ENCODE data around the gene NR2F2. TPM values are rescaled to one million over a fixed set of nuclear protein-coding genes. Genes with fewer than 3 reads are reported as not detected.

The NR2F2 gene
- total RNA-seq, 5 donors from 2014 or later (not counting 1 experiment from before 2014, with no cell fraction given) = 0.32 to 0.53 (median 0.38) TPM; not detected in 2

DNA sequence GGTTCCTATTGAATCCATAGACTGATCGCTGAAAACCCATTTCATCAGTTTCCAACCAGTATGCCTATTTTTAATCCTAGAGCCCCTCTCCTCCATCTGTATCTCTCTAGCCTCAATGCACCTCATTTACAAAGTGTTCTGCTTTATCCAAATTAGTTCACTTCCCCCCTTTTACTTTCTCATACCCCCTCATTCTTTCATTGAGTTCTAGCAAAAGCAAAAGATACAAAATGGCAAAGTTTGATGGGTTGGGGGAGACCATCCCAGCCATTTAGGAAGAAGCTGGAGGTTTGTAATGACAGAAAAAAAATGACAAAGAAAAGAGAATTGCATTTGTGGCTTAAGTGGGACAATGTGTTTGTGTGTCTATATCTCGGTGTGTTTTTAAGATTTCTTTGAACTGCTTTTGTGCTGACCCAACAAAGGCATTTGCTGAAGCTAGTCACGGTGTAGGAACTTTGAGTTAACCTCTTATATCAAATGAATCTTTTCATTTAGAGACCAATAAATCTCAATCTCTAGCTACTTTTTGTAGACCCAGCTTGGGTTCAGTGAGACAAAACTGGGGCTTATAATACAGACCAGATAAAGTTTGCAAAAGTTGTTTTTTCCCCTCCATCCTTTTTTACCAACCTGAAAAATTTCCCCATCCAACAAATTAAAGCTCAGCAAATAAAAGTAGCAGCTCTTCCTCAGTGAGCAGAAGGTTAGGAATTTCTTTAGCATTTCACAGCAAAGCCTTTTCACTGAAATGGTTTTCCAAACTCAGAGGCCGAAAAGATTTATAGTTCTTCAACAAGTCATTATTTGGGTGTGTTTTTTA is 18.7 kb downstream of the NR2F2 start:
- H3K27me3 ChIP-seq (replicated peaks in 1 of 2; ENCODE audit: control insufficient read depth in 2 of 2, extremely low read depth in 1 of 2, insufficient read depth in 2 of 2, low read length in 1 of 2) = peaks cover 33 to 74% of the 10 kb centered on the region in 2 experiments
- H3K36me3 Mint-ChIP-seq = no peaks in the 10 kb centered on the region
- ATAC-seq (replicated peaks in 1 of 4) = no peak

GRCh38 chr15:96349857-96350720 is 19.6 kb downstream of the NR2F2 start:
- Histone ChIP-seq H3K27ac (ENCODE audit: low read length) (no peak overlapping the region), H3K27me3 (replicated peaks in 1 of 2; ENCODE audit: control insufficient read depth in 2 of 2, extremely low read depth in 1 of 2, insufficient read depth in 2 of 2, low read length in 1 of 2) (peaks cover 27 to 70% of the 10 kb centered on the region in 2 experiments), H3K36me3 (ENCODE audit: control insufficient read depth in 2 of 2, extremely low read depth in 1 of 2, insufficient read depth in 1 of 2, low read length in 1 of 2) (no peaks in the 10 kb centered on the region), H3K4me3 (ENCODE audit: control insufficient read depth in 1 of 2, extremely low read depth in 1 of 2, low read length in 1 of 2) (no peak overlapping the region), H3K9me3 (no peaks in the 10 kb centered on the region), H3K4me1 (ENCODE audit: control insufficient read depth in 1 of 2, extremely low read depth in 1 of 2, insufficient read depth in 2 of 2, low read length in 2 of 2) (peaks cover 0 to 6% of the 10 kb centered on the region in 2 experiments)
- CTCF ChIA-PET = interaction anchor here in 1 of 2 donors (0.6 kb wide), 1 partner anchor 889 kb away, joined by 3 read pairs; no protein-coding TSS in a partner anchor
- H3K9me3 Mint-ChIP-seq = peaks cover 0 to 2% (median 0%) of the 10 kb centered on the region in 3 donors
- DNase-seq = no peak
- no peaks in the 10 kb centered on the region for H3K36me3 Mint-ChIP-seq
- no CpG with 5 or more reads among the region's 7 CpGs for WGBS (ENCODE audit: insufficient coverage)
- H3K4me1 Mint-ChIP-seq = peaks cover 0 to 9% (median 4%) of the 10 kb centered on the region in 3 donors
- POLR2A ChIA-PET = interaction anchor here in 1 of 2 donors (0.7 kb wide), 1 partner anchor 64 kb away, joined by 8 read pairs; no protein-coding TSS in a partner anchor
- no peak for ATAC-seq (replicated peaks in 1 of 4)
- H3K27me3 Mint-ChIP-seq = peaks cover 75 to 85% of the 10 kb centered on the region in 2 donors
- no peak overlapping the region for H3K27ac Mint-ChIP-seq
- no peak overlapping the region for H3K4me3 Mint-ChIP-seq

More for the DNA sequence above, 18.7 kb downstream of the NR2F2 start:
- no peak for DNase-seq
- Mint-ChIP-seq H3K9me3 (peaks cover 0 to 2% (median 0%) of the 10 kb centered on the region in 3 donors), H3K4me1 (peaks cover 0 to 9% (median 4%) of the 10 kb centered on the region in 3 donors), H3K4me3 (no peak overlapping the region), H3K27ac (peak overlapping the region in 1 of 2 donors; percentile 65), H3K27me3 (peaks cover 83 to 93% of the 10 kb centered on the region in 2 donors)
- Histone ChIP-seq H3K27ac (ENCODE audit: low read length) (no peak overlapping the region), H3K4me1 (ENCODE audit: control insufficient read depth in 1 of 2, extremely low read depth in 1 of 2, insufficient read depth in 2 of 2, low read length in 2 of 2) (peaks cover 0 to 3% of the 10 kb centered on the region in 2 experiments), H3K4me3 (ENCODE audit: control insufficient read depth in 1 of 2, extremely low read depth in 1 of 2, low read length in 1 of 2) (no peak overlapping the region), H3K36me3 (ENCODE audit: control insufficient read depth in 2 of 2, extremely low read depth in 1 of 2, insufficient read depth in 1 of 2, low read length in 1 of 2) (no peaks in the 10 kb centered on the region), H3K9me3 (no peaks in the 10 kb centered on the region)
- CTCF ChIA-PET = no interaction called here
- WGBS (ENCODE audit: insufficient coverage) = 7% methylated on average over 1 of the region's 4 CpGs
- POLR2A ChIA-PET = interaction anchor here in 1 of 2 donors (0.7 kb wide), 1 partner anchor 63 kb away, joined by 8 read pairs; no protein-coding TSS in a partner anchor

DNA sequence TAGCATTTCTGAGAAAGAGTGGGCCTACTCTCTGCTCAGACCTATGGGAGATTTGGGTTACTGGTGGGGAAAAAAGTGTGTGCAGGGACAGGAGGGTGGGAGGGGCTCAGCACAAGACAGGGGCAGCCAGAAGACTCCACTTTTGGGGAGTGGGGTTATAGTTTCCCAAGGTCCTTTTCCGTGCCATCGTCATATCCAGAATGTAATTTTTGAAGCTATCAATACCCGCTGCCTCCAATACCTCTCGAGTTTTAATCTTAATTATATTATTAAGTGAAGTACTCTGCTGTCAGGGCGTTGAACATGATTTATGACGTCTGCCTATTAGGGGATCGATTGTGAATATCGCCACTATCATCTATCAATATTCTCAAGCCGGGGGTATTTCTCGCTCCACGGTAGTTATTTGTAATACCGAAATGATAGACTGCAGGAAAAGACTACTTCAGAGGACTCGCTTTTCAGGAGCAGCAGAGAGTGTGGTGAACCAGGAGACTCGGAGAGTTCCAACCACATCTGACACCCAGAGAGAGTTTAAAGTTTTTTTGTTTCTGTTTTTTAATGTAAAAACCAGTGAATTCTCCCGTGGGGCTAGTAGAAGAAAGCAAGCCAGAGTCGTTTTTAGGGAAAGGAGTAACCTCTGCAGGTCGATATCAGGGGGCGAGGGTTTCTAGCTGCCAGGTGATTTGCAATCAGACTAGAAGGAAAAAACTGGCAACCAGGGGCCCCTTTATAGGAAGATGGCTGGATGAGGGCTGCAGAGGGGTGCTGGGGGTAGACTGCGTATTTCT is 20.6 kb downstream of the NR2F2 start:
- H3K9me3 ChIP-seq = no peaks in the 10 kb centered on the region
- Mint-ChIP-seq H3K4me3 (no peak overlapping the region), H3K4me1 (peaks cover 1 to 8% (median 3%) of the 10 kb centered on the region in 3 donors), H3K9me3 (peaks cover 0 to 2% (median 0%) of the 10 kb centered on the region in 3 donors), H3K36me3 (no peaks in the 10 kb centered on the region), H3K27ac (no peak overlapping the region), H3K27me3 (peaks cover 66 to 74% of the 10 kb centered on the region in 2 donors)
- ATAC-seq (replicated peaks in 1 of 4) (no peak), DNase-seq (no peak)
- ChIA-PET POLR2A (interaction anchor here in 1 of 2 donors (0.6 kb wide), 1 partner anchor 33 kb away, joined by 3 read pairs; no protein-coding TSS in a partner anchor), CTCF (no interaction called here)
- H3K27me3 ChIP-seq (replicated peaks in 1 of 2; ENCODE audit: control insufficient read depth in 2 of 2, extremely low read depth in 1 of 2, insufficient read depth in 2 of 2, low read length in 1 of 2) = peaks cover 27 to 68% of the 10 kb centered on the region in 2 experiments
- peaks cover 0 to 4% of the 10 kb centered on the region in 2 experiments for H3K4me1 ChIP-seq (ENCODE audit: control insufficient read depth in 1 of 2, extremely low read depth in 1 of 2, insufficient read depth in 2 of 2, low read length in 2 of 2)
- WGBS (ENCODE audit: insufficient coverage) = 5% methylated on average over 5 of the region's 19 CpGs
- no peak overlapping the region for H3K4me3 ChIP-seq (ENCODE audit: control insufficient read depth in 1 of 2, extremely low read depth in 1 of 2, low read length in 1 of 2)
- H3K27ac ChIP-seq (ENCODE audit: low read length) = no peak overlapping the region
- no peaks in the 10 kb centered on the region for H3K36me3 ChIP-seq (ENCODE audit: control insufficient read depth in 2 of 2, extremely low read depth in 1 of 2, insufficient read depth in 1 of 2, low read length in 1 of 2)

DNA sequence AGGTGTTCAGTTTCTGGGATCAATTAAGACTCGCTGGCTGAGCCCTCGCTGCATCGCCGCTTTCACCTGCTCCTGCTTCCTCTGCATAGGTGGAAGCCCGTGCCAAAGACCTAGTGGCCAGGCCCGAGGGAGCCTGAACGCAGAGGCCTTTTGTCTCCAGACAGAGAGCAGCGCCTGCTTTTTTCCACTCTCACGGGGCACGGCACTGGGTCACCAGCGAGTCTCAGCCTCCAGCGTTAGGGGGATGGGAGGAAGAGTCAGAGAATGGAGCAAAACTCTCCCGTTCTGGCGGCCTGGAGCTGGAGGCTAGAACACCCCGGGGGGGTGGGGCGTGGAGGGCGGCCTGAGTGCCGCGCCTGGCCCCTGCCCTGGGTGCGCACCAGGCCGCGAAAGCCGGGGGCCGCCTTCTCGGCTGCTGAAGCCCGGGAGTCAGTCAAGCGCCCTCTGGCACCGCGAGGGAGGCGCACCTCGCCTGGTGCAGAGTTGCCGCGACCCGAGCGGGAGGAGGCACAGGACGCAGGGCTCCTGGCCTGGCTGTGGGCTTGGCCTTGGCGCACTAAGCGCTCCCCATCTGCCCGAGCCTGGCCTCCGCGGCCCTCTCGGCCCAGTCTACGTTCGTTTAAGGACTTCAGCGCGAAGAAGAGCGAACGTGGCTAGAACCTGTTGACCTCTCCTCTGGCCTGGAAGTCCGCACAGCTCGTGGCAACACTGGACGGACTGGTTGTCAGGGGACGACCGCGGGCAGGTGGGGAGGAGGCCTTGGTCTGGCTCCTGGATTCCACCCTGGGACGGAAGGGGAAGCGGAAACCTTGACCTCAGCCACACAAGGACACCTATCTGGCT is 21.5 kb downstream of the NR2F2 start:
- Histone ChIP-seq H3K4me3 (ENCODE audit: control insufficient read depth in 1 of 2, extremely low read depth in 1 of 2, low read length in 1 of 2) (no peak overlapping the region), H3K9me3 (no peaks in the 10 kb centered on the region), H3K27me3 (replicated peaks in 1 of 2; ENCODE audit: control insufficient read depth in 2 of 2, extremely low read depth in 1 of 2, insufficient read depth in 2 of 2, low read length in 1 of 2) (peaks cover 28 to 74% of the 10 kb centered on the region in 2 experiments), H3K4me1 (ENCODE audit: control insufficient read depth in 1 of 2, extremely low read depth in 1 of 2, insufficient read depth in 2 of 2, low read length in 2 of 2) (peaks cover 3 to 12% of the 10 kb centered on the region in 2 experiments), H3K27ac (ENCODE audit: low read length) (no peak overlapping the region), H3K36me3 (ENCODE audit: control insufficient read depth in 2 of 2, extremely low read depth in 1 of 2, insufficient read depth in 1 of 2, low read length in 1 of 2) (no peaks in the 10 kb centered on the region)
- ATAC-seq (replicated peaks in 1 of 4) (no peak), DNase-seq (no peak)
- ChIA-PET POLR2A (no interaction called here), CTCF (no interaction called here)
- Mint-ChIP-seq H3K36me3 (no peaks in the 10 kb centered on the region), H3K9me3 (peaks cover 0 to 2% (median 0%) of the 10 kb centered on the region in 3 donors), H3K27ac (no peak overlapping the region), H3K27me3 (peaks cover 58 to 66% of the 10 kb centered on the region in 2 donors), H3K4me3 (no peak overlapping the region), H3K4me1 (peaks cover 10 to 15% (median 11%) of the 10 kb centered on the region in 3 donors)
- 10% methylated on average over 55 of the region's 56 CpGs for WGBS (ENCODE audit: insufficient coverage)

DNA sequence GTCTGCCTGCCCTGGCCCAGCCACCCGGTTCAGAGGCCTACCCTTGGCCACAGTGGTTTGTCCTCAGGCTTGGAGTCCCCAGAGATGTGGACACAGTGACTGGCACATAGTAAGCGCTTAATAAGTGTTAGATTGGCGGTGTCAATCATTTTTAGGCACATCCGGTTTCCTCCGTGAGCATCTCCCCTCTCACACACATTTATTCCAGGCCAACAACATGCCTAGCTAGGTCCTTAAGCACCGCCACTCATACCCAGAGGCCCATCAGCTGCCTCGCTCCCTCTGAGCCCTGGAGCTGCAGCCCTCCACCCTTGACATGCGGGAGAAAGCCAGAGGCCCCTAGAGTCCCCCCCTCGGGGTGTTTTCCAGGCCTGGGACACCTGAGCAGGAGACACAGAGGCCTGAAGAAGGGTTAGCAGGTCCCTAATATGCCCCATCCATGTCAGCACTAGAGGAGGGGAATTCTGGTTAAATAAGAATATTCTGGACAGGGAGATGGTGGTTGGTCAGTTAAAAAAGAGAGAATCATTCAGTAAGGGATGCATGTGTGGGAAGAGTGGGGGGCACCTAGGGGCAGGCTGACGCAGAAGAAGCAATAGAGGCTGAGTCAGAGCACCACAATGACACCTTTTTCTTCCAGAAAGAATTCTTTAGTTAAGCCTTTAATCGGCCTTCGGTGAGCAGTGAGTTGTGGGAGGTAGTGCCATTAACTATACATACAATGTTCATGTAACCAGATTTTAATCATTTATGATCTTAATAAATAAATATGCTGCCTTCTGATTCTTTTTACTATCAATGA is 22.3 kb downstream of the NR2F2 start:
- no peak overlapping the region for H3K4me3 ChIP-seq (ENCODE audit: control insufficient read depth in 1 of 2, extremely low read depth in 1 of 2, low read length in 1 of 2)
- no peak overlapping the region for H3K27ac ChIP-seq (ENCODE audit: low read length)
- peaks cover 0 to 2% (median 0%) of the 10 kb centered on the region in 3 donors for H3K9me3 Mint-ChIP-seq
- peaks cover 17 to 19% (median 17%) of the 10 kb centered on the region in 3 donors for H3K4me1 Mint-ChIP-seq
- no peaks in the 10 kb centered on the region for H3K9me3 ChIP-seq
- no peaks in the 10 kb centered on the region for H3K36me3 ChIP-seq (ENCODE audit: control insufficient read depth in 2 of 2, extremely low read depth in 1 of 2, insufficient read depth in 1 of 2, low read length in 1 of 2)
- no peak for ATAC-seq (replicated peaks in 1 of 4)
- ChIA-PET CTCF (interaction anchor here in 1 of 2 donors (0.6 kb wide), 1 partner anchor 24 kb away, joined by 5 read pairs; no protein-coding TSS in a partner anchor), POLR2A (no interaction called here)
- H3K4me1 ChIP-seq (ENCODE audit: control insufficient read depth in 1 of 2, extremely low read depth in 1 of 2, insufficient read depth in 2 of 2, low read length in 2 of 2) = peaks cover 3 to 19% of the 10 kb centered on the region in 2 experiments
- H3K27ac Mint-ChIP-seq = no peak overlapping the region
- 45% methylated on average over 6 of the region's 12 CpGs for WGBS (ENCODE audit: insufficient coverage)
- H3K27me3 ChIP-seq (replicated peaks in 1 of 2; ENCODE audit: control insufficient read depth in 2 of 2, extremely low read depth in 1 of 2, insufficient read depth in 2 of 2, low read length in 1 of 2) = peaks cover 28 to 73% of the 10 kb centered on the region in 2 experiments
- H3K36me3 Mint-ChIP-seq = no peaks in the 10 kb centered on the region
- peaks cover 55 to 63% of the 10 kb centered on the region in 2 donors for H3K27me3 Mint-ChIP-seq
- no peak for DNase-seq
- H3K4me3 Mint-ChIP-seq = no peak overlapping the region

Data from T-cell (primary cell).